ENCODE results near the gene AKIRIN1.

The AKIRIN1 gene

GRCh38 chr1:39006287-39006686 lies 15.2 kb downstream of the AKIRIN1 start:
- no peak for TF ChIP-seq CTCF (IDR thresholded peaks at IDR 0.05)

GRCh38 chr1:39006726-39007645 lies 15.9 kb downstream of the AKIRIN1 start:
- TF ChIP-seq CTCF (IDR thresholded peaks at IDR 0.05), result no peak

GRCh38 chr1:39016604-39017171 lies 25.6 kb downstream of the AKIRIN1 start:
- no peak for TF ChIP-seq CTCF (IDR thresholded peaks at IDR 0.05)

- TF ChIP-seq CTCF (IDR thresholded peaks at IDR 0.05), result no peak
Measured at GRCh38 chr1:39017266-39017665, 26.2 kb downstream of the AKIRIN1 start.

GRCh38 chr1:39021426-39021825 lies 30.4 kb downstream of the AKIRIN1 start:
- TF ChIP-seq CTCF (IDR thresholded peaks at IDR 0.05), result no peak

- TF ChIP-seq CTCF (IDR thresholded peaks at IDR 0.05), result no peak
Measured at GRCh38 chr1:39023140-39023539, 32.1 kb downstream of the AKIRIN1 start.

GRCh38 chr1:39026051-39026865 lies 35.2 kb downstream of the AKIRIN1 start, which contains the start of gene NDUFS5:
NDUFS5 (plus strand) TSS chr1:39026350; CDS start chr1:39028725, 2,375 bp downstream.
- no peak for TF ChIP-seq CTCF (IDR thresholded peaks at IDR 0.05)
